GM12872 (cell line): ENCODE measurements around the gene AFAP1L1.

ENCODE experiments used
- CTCF ChIP-seq: IDR thresholded peaks from 3 replicates; pipeline ENCODE4 v1.5.1; 2011; ENCODE audit warnings: low read depth, mild to moderate bottlenecking, low read length, moderate library complexity; ENCODE audit not compliant: insufficient read depth

The AFAP1L1 gene

GRCh38 chr5:149261246-149261645, 10.4 kb upstream of the AFAP1L1 start:
- TF ChIP-seq CTCF = no peak

- no peak for TF ChIP-seq CTCF
These were observed 9.3 kb upstream of the AFAP1L1 start for GRCh38 chr5:149262315-149262714.

- TF ChIP-seq CTCF = peak; percentile 73
These were observed 7.1 kb upstream of the AFAP1L1 start for GRCh38 chr5:149264439-149265067.

- no peak for TF ChIP-seq CTCF
These were observed 6.6 kb upstream of the AFAP1L1 start for GRCh38 chr5:149265068-149265465.

- no peak for TF ChIP-seq CTCF
These were observed 6.1 kb upstream of the AFAP1L1 start for GRCh38 chr5:149265597-149265996.

- TF ChIP-seq CTCF = no peak
These were observed 4.3 kb upstream of the AFAP1L1 start for GRCh38 chr5:149267241-149267973.

GRCh38 chr5:149268928-149269557, 2.6 kb upstream of the AFAP1L1 start:
- peak; percentile 65 for TF ChIP-seq CTCF
